Stimulated activated CD8-positive, alpha-beta memory T cell treated with anti-CD3 and anti-CD28 coated beads, Interleukin-12 subunit alpha, Interleukin-12 subunit beta, amount 100 ng/mL, for 1 hour (primary cell): ENCODE data around the gene ZNF655.
A peak's percentile ranks its signal among the peaks of the same experiment; 100 is the strongest.
"Not testable (repeated sequence)": the region's sequence is repeated elsewhere in the genome, so short reads cannot be mapped to it uniquely, and the experiment has no call there.

Experiments
- DNase-seq: peaks from one replicate; pipeline ENCODE4 v3.0.0-alpha.2; 2020; ENCODE audit warnings: low read depth

The ZNF655 gene, protein sequence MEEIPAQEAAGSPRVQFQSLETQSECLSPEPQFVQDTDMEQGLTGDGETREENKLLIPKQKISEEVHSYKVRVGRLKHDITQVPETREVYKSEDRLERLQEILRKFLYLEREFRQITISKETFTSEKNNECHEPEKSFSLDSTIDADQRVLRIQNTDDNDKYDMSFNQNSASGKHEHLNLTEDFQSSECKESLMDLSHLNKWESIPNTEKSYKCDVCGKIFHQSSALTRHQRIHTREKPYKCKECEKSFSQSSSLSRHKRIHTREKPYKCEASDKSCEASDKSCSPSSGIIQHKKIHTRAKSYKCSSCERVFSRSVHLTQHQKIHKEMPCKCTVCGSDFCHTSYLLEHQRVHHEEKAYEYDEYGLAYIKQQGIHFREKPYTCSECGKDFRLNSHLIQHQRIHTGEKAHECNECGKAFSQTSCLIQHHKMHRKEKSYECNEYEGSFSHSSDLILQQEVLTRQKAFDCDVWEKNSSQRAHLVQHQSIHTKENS

DNA sequence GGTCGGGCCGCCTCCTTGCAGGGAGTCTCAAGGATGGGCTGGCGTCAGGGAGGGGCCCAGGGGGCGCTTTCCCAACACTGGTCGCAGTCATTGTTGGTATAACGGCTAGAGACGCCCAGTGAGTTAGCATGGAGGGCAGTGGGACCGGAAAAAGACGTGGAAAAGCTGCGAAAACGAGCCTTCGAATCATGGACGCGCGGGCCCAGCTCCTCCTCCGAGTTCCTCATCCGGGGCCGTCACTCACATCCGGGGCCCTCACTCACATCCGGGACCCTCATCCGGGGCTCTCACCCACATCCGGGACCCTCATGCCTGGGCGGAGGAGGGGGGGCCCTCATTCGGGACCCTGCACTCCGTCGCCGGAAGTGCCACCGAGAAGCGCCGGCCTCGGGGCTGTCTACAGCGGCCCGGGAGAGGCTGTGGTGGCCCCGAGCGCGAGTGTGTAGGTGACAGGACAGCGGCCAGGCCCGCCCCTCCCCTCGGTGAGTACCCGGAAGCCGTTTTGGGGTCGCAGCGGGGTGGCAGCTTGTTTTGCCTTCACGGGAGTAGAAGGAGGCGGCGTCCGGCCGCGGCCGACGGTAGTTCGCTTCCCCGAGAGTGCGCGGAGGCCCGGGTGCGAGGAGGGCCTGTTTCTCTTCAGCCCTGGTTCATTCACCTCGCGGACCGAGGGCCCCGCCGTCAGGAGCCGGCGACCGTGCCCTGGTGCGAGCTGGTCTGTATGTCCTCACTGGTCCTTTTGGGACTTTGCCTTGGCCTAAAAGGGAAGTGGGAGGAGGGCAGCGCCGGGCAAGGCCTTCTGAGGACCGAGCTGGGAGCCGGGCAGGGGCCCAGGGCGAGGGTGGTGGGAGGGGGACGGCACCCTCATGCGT lies at the start of gene ZNF655:
Gene ZNF655, plus strand, starts transcription at position 337 of the 869 bp plus-strand sequence. CDS start 1,918 bp downstream, outside the sequence.
- DNase-seq, result peak; percentile 84

DNA sequence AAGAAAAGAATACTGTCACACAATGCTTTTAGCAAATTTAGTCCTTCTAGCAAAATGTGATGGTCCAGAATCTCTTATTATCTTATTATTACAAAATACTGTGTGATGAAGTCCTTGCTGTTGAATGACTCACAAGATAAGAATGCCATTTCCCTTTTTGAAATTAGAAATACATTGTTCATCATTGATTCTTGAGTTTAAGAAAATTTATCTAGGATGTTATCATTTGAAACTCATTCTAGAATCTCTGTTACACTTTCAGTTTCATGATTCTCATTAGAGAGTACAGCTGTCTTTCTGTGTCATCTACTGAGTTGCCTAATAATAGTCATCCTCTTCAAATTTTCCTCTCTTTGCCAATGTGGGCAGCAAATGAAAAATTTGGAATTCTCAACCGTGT lies 44.4 kb upstream of the ZNF655 start:
- no peak for DNase-seq

DNA sequence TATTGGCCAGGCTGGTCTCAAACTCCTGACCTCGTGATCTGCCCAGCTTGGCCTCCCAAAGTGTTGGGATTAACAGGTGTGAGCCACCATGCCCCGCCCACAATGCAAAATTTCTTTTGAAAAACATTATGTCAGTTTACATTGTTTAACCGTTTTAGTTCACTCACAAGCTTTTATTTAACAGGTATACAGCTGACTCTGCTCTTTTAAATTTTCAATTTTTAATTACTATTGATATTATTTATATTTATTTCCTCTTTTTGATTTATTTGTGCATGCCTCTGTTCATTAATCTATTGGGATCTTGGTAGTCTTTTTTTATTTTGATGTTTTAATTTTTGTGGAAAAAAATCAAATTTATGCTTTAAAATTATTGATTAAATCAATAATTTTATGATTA lies 37.0 kb upstream of the ZNF655 start:
- DNase-seq, result no peak

DNA sequence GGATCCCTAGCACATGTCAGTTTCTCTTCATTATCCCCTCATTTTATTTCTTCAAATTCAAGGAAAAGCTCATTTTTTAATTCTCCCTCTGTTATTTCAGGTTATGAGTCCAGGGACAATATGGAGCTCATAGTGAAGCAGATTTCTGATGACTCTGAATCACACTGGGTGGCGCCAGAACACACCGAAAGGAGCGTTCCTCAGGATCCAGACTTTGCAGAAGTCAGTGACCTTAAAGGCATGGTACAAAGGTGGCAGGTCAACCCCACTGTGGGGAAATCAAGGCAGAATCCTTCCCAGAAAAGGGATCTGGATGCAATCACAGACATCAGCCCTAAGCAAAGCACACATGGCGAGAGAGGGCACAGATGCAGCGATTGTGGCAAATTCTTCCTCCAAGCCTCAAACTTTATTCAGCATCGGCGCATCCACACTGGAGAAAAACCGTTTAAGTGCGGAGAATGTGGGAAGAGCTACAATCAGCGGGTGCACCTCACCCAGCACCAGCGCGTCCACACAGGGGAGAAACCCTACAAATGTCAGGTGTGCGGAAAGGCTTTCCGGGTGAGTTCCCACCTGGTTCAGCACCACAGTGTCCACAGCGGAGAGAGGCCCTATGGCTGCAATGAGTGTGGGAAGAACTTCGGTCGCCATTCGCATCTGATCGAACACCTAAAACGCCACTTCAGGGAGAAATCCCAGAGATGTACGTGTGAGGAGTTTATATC lies 32.6 kb upstream of the ZNF655 start:
- no peak for DNase-seq

DNA sequence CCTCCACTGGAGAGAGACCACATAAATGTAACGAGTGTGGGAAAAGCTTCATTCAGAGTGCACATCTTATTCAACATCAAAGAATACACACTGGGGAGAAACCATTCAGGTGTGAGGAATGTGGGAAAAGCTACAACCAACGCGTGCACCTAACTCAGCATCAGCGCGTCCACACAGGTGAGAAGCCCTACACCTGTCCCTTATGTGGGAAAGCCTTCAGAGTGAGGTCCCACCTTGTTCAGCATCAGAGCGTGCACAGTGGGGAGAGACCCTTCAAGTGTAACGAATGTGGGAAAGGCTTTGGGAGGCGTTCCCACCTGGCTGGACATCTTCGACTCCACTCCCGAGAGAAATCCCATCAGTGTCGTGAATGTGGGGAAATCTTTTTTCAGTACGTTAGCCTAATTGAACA lies 27.1 kb upstream of the ZNF655 start:
- no peak for DNase-seq

DNA sequence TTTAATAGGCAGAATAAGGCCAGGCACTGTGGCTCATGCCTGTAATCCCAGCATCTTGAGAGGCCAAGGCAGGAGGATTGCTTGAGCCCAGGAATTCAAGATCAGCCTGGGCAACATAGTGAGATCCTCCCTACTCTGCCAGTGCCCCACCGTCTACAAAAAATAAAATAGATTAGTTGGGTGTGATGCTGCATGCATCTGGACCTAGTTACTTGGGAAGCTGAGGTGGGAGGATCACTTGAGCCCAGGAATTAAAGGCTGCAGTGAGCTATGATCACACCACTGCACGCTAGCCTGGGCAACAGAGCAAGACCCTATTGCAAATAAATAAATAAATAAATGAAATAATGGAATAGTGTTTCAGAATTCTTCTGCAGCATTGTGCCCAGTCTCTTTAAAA lies 22.8 kb upstream of the ZNF655 start:
- DNase-seq, result no peak

DNA sequence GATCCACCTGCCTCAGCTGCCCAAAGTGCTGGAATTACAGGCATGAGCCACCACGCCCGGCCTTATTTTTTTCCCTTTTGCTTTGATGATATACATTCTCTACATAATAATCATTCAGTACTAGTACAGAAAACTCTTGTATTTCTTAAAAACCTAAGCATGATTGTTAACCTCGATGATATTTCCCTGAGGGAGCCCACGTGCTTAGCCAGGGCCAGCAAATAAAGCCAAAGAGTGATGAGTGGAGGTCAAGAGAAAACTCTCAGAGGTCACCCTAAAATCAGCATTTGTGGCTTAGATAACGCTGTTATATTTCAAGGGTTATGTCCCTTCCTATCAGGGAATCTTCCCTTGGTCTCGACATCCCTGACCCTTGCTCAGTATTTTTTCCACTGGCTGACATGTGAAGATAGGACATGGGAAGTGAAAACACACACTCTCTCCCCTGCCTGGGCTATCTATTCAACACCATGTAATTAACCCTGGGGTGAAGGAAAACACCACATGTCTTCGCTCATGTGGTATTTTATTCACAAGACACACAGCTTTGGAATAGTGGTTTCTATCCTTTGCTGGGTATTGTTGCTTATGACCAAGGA lies 19.1 kb upstream of the ZNF655 start:
- no peak for DNase-seq

DNA sequence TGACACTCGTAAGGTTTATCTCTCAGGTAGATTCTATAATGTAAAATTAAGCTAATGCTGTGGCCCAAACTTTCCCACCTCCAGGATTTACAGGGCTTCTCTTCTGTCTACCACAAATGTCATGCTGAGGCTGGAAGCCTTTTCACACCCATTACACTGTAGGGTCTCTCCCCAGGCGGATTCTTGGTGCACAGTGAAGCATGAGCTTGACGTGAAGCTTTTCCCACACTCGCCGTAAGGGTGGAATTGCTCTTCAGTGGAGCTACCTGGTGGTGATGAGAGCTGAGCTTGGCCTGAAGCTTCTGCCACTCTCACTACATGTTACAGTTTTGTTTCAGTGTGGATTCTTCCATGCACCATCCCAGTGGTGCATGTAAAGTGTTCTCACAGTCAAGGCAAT lies 17.9 kb upstream of the ZNF655 start:
- DNase-seq, result no peak

DNA sequence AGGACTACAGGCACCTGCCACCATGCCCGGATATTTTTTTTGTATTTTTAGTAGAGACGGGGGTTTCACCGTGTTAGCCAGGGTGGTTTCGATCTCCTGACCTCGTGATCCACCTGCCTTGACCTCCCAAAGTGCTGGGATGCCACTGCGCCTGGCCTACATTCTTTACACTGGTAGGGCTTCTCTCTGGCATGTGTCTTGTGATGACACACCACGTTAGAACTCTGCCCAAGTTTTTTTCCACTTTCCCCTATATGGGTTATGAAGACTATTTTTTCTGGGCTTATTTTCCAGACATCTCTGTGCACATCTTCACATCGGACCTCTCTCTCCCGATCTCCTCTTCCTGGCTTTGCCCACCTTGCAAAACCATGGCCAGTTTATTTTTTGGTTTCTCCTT lies 17.2 kb upstream of the ZNF655 start:
- no peak for DNase-seq

DNA sequence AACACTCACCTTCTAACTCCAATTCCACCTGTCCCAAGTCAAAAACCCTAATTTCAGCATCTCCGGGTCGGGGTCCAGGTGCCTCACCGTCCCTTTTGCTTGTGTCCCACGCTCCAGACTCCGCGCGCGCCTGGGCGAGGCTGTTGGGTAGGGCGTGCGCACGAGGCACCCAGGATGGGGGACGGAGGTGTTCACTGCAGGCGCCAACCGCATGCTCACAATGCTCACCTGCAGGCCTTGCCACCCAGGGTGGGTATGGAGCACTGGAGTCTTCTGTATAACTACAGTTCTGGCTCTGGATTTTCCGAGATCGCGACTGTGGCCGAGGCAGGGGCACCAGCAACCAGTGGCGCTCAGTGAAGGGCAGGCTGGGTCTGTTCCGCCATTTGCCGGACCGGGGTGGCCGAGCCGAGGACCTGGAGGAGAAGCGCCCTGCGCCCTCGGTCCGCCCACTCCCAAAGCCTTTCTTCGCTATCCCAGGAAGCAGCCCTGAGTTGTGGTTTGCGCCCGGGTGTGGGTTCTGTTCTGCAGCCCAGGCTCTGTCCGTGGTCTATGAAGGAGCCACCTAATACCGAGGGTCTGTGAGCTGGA lies 15.3 kb upstream of the ZNF655 start:
- no peak for DNase-seq

DNA sequence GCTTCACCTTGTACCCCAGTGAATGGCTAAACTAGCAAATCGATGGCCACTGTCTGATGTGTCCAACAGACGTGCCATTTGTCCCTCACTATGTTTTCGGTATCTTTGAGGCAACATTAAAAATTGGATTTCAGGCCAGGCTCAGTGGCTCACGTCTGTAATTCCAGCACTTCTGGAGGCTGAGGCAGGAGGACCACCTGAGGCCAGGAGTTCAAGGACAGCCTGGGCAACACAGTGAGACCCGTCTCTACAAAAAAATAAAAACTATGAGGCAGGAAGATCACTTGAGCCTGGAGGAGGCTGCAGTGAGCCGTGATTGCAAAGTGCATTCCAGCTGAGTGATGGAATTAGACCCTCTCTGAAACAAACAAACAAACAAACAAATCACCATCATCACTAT lies 14.5 kb upstream of the ZNF655 start:
- no peak for DNase-seq

DNA sequence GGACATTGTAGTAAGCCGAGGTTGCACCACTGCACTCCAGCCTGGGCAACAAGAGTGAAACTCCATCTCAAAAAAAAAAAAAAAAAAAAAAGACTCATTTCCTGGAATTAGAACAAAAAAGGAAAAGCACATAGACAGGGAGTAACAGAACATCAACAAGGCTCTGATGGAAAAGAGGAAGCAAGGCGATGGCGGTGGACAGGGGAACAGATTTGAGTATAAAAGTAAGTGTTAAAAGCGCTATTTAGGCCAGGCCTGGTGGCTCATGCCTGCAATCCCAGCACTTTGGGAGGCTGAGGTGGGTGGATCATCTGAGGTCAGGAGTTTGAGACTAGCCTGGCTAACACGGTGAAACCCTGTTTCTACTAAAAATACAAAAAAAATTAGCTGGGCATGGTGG lies 13.1 kb upstream of the ZNF655 start:
- DNase-seq, result not testable (repeated sequence)

DNA sequence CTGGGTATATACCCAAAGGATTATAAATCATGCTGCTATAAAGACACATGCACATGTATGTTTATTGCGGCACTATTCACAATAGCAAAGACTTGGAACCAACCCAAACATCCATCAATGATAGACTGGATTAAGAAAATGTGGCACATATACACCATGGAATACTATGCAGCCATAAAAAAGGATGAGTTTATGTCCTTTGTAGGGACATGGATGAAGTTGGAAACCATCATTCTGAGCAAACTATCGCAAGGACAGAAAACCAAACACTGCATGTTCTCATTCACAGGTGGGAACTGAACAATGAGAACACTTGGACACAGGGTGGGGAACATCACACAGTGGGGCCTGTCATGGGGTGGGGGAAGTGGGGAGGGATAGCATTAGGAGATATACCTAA lies 8.9 kb upstream of the ZNF655 start:
- DNase-seq, result not testable (repeated sequence)

DNA sequence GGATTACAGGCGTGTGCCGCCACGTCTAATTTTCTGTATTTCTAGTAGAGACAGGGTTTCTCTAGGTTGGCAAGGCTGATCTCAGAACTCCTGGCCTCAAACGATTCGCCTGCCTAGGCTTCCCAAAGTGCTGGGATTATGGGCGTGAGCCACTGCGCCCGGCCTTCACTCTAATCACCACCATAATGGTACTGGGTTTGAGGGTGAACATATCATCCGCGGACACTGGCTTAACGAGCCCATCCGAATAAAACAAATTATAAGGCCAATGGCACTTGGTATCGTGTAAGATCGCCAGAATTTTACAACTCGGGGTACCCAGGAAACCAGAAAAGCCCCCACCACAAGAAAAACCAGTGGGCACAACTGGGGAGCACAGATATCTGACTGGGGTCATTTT lies 7.1 kb upstream of the ZNF655 start:
- DNase-seq, result no peak

DNA sequence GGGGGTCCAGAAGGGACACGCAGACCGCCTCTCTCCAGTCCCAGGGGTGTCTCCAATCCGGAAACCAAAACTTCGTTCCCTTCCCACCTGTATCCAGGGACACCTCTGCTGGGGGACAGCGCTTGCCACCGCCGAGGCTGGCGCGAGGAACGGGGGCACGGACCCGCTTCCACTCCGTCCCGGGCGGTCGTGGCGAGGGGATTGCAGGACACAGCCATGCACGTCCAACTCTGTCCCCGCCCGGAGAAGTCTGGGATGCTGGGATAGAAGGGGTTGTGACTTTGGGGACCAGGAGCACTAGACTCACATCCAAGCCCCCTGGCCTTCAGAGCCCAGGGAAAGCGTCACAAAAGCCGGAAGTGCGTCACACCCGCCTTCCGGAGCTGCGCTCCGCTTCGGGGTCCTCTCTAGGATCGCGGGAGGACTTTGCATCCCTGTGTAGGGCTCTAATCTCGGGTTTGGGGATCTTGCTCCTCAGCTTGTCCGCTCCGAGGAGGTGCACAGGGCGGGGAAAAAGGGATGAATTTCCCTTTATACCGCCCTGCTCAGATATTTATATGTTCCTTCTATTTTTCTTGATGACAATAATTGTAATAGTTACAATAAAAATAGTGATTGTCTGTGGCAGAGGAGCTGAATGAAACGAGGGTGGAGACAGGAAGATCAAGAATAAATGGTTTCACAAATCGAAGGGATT lies 6.5 kb upstream of the ZNF655 start, which contains the start of gene FAM200A:
Gene FAM200A, minus strand, starts transcription at position 348 of the 697 bp plus-strand sequence. CDS start 3,707 bp downstream, outside the sequence.
- DNase-seq, result peak; percentile 74

DNA sequence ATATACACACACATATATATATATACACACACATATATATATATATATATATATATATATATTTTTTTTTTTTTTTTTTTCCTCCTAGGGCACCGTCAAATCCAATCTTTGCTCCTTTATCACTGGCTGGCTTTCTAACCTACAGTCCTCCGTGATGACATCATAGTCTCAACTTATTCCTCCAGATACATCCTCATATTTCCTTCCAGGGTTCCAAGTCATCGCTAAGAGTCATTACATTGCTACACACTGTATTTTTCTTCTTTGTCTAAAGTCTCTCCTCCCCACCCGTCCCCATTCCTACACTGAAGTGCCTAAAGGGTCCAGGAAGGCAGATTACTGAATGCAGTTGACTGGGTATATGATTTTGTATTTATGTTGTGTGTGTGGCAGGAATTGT lies 5.4 kb upstream of the ZNF655 start:
- no peak for DNase-seq

DNA sequence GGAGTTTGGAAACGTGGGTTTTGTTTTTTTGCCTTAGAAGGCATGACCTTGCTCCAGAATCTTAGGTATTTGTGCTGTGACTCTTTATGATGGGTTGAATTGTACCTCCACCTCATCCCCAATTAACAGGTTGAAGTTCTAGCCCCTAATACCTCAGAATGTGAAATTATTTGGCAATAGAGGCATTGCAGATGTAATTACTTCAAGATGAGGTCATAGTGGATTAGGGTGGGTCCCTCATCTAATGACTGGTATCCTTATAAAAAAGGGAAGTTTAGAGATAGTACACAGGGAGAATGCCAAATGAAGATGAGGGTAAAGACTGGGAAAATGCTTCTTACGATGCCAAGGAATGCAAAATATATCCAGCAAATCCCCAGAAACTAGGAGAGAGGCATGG lies 3.5 kb upstream of the ZNF655 start:
- no peak for DNase-seq

DNA sequence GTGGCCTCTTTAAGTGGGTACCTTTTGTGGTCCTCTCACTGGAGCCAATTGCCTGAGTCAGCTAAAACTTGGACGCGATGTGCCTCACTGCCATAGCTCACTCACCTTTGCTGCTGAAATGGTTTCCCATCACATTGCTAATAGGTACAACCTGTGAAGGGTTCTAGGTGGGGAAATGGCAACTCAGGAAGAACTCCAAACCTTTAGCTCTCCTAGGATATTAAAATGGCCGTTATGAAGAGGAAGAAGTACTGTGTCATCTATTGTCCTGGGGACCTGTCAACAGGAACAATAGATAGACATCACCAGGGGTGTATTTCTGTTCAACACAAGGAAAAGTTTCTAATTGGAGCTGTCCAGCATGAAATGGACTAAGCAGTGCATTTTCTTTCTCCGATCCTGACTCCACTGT lies 1.2 kb upstream of the ZNF655 start:
- DNase-seq, result no peak

DNA sequence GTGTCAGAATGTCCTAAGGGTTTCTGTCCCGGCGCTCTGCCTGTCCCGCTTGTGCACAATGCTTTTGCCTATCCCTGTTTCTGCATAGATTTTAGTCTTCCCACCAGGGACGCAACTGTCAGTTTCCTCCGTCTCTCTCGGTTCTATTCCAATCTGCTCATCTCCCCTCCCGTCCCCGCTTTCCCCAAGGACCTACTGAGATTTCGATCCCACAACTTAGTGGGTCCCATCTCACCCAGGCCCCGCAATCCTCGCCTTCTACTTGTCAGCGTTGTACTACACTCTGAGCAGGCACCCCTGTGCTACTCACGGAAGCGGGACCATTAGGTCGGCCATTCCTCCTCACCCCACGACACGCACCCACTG lies 519 bp upstream of the ZNF655 start:
- DNase-seq, result no peak

DNA sequence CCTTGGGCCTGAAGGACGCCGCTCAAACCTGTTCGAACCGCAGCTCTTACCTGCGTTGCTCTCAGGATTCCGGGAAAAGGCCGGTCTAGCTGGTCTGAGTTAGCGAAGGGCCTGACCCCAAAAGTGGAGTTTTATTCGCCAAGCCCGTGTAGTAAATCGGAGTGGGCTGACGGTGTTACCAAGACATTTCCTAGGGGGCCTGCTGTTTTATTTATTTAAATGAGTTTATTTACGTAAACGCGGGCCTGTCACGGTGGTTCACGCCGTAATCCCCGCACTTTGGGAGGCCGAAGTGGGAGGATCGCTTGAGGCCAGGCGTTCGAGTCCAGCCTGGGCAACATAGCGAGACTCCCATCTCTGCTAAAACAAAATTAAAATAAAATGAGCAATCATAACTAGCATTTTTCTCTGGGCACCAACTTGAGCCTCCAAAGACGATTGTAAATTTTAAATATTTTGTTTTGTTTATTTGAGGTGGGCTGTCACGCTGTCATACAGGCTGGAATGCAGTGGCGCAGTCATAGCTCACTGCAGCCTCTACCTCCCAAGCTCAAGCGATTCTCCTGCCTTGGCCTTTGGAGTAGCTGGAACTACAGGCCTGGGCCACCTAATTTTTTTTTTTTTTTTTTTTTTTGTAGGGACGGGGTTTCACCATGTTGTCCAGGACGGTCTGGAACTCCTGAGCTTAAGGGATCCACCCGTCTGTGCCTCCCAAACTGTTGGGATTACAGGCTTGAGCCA lies 903 bp downstream of the ZNF655 start:
- no peak for DNase-seq
